Stimulated activated CD8-positive, alpha-beta memory T cell treated with anti-CD3 and anti-CD28 coated beads, Interleukin-12 subunit alpha, Interleukin-12 subunit beta, amount 100 ng/mL, for 24 hours (primary cell): ENCODE data around the gene LTN1.
"Not testable (repeated sequence)": the region's sequence is repeated elsewhere in the genome, so short reads cannot be mapped to it uniquely, and the experiment has no call there.

Source experiments
- DNase-seq: peaks from one replicate; pipeline ENCODE4 v3.0.0-alpha.2; 2020; ENCODE audit errors: extremely low read depth

LTN1 gene

DNA sequence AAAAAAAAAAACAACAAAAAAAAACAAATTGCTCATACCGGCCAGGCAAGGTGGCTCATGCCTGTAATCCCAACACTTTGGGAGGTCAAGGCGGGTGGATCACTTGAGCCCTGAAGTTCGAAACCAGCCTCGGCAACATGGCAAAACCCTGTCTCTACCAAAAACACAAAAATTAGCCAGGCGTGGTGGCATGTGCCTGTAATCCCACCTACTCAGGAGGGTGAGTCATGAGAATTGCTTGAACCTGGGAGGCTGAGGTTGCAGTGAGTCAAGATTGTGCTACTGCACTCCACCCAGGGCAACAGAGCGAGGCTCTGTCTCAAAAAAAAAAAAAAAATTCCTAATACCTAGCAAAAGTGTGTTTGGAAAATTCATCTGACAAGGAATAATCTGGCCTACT, 4.5 kb downstream of the LTN1 start:
- not testable (repeated sequence) for DNase-seq

DNA sequence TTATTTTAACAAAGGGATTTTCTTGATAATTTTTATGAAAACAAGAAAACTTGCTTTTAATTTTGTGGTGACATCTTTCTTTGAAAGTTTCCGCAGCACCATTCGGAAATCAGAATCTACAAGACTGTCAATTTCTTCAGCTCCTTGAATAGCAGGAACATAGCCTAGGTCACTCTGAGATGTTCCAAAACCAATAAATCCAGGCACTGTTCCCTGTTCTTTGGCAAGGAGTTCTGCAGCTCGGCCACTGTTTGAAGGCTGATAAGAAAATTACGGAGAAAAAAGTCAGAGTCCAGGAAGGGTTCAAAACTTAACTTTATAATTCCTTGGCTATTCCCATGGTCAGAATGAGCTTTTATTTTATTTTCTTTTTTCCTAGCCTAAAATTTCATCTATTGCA, 6.0 kb downstream of the LTN1 start:
- no peak for DNase-seq

DNA sequence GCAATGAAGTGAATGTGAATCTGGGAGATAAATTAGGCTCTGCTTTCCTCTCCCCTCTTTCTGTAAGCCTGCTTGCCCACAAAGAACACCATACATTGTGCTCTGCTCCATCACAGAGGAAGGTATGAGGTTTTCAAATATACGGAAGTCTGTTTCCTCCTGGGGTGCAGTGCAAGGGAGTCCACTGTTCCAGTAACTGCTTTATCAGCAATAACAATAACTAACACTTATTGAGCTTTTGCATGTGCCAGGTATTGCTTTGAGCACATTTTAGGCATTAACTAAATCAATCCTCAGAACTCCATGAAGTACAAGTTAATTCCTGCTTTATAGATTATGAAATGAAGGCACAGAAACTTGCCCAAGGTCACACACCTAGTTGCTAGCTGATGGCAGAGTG, 10.0 kb downstream of the LTN1 start:
- DNase-seq = no peak

DNA sequence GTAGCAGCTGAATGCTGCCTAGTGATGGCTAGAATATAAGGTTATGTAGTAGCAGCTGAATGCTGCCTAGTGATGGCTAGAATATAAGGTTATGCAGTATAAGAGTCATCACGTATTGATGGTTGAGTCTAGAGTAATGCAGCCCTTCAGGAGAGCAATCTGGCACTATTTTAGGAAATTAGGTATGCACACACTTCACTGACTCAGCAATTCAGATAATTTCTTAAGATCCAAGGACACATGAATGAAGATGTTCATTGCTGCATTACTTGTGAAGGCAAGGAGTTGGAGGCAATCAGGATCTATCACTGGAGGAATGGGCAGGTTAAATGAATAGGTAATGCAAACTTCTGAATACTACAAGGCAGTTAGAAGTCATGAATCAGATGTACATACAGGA, 13.6 kb downstream of the LTN1 start:
- DNase-seq = no peak

DNA sequence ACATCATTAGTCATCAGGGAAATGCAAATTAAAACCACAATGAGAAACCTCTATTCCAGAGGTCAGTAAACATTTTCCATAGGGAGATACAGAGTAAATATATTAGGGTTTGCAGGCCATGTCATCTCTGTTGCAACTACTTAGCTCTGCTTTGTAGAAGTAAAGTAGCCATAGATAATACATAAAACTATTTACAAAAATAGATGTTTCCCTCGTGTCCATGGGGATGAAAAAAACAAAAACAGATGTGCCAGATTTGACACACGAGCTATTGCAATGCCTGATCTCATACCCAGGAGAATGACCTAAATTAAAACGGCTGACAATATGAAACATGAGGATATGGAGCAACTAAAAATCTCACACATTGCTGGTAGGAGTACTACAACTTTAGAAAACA, 17.3 kb downstream of the LTN1 start:
- DNase-seq = no peak

DNA sequence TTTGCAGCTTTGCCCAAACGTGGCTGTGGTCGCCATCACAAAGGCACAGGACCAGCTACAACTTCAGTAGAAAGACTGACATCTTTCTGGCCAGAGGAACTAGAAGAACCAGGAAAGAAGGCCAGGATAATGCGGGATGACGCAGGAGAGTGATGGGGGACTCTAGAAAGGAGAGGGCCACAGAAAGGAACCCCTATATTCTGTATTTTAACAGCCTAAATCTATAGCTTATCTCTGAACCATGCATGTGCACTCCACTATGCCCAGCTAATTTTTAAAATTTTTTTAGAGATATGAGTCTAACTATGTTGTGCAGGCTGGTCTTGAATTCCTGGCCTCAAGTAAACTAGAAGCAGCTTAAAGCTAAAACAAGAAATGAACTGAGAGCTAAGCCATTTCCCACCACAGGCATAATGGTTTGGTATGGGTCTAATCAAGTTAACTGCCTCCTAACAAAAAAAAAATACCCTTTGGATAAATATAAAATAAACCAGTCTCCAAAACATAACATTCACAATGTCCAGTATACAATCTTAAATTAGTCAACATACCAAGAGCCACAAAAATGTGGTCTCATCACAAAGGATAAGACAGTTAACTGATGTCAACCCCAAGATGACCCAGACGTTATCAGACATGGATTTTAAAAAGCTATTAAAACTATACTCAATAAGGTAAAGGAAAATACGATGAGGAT, 18.0 kb downstream of the LTN1 start:
- DNase-seq = no peak

DNA sequence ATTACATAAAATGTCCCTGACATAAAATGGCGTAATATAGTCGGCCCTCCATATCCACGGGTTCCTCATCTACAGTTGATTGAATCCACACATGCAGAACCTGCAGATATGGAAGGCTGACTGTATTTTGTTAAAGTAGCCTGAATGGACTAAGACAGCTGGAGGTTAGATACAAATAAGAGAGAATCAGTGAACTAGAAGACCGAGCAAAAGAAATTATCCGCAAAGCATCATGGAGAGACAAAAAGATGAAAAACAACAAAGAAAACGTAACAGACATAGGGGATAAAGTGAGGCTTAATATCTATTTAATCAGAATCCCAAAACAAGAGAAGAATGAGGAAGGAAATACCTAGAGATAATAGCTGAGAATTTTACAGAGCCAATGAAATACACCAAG, 20.3 kb downstream of the LTN1 start:
- no peak for DNase-seq

DNA sequence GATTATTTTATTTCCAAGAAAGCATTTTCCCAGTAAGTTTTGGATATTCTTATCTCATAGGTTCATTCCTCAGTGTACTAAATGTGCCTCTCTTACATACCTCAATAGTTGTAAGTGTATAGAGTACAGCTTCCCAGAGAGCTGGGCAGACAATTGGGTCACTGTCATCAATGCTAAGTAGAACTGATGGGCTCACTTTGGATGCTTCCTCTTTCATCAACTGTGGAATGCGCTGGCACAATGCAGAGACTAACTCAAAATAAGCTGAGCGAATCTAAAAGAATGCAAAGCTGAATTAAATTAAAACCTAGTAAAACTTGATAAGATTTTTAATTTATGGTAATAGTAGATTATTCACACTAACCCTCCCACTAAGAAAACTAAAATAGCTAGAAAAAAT, 21.5 kb downstream of the LTN1 start:
- DNase-seq = no peak

DNA sequence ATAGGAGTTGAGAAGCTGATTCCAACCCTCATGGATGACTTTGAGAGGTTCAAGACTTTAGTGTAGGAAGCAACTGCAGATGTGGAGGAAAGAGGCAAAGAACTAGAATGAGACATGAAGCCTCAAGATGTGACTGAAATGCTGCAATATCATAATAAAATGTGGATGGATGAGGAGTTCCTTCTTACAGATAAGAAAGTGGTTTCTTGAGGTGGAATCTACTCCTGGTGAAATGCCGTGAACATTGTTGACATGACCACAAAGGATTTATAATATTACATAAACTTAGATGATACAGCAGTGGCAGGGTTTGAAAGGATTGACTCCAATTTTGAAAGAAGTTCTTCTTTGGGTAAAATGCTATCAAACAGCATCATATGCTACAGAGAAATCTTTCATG, 28.8 kb downstream of the LTN1 start:
- no peak for DNase-seq

DNA sequence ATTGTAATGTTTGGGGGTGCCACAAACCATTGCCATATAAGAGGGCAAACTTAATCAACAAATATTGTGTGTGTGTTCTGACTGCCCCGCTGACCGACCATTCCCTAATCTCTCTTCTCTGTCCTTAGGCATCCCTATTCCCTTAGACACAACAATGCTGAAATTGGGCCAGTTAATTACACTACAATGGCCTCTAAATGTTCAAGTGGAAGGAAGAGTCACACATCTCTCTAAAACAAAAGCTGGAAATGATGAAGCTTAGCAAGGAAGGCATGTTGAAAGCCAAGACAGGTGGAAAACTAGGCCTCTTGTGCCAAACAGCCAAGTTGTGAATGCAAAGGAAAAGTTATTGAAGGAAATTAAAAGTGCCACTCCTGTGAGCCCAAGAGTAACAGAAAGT, 30.2 kb downstream of the LTN1 start:
- no peak for DNase-seq

DNA sequence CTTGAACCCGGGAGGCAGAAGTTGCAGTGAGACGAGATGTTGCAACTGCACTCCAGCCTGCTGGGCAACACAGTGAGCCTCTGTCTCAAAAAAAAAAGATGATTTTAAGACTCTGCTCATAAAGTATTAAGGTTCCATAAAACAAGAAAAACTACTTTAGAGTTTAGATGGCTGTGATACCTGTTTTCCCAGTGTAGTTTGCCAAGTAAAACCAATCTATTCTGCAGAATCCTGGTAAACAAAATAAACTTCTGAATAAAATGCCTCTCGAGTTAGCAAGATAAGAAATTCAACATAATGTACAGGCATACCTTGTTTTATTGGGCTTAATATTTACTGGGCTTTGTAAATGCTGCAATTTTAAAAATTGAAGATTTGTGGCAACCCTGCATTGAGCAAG, 30.8 kb downstream of the LTN1 start:
- DNase-seq = no peak

DNA sequence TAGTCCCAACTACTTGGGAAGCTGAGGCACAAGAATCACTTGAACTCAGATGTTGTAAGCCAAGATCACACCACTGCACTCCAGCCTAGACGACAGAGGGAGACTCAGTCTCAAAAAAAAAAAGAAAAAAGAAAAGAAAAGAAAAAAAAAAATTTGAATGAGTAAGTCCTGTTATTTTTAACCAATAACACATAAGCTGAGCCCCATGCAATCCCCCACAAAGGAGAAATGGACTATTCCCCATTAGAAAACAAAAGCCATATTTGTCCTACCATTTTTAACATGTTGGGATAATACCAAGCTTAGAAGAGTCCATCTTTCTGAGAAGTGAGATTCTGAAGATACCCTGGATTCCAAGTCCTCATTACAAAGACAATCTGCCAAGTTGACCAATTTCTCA, 32.4 kb downstream of the LTN1 start:
- no peak for DNase-seq

DNA sequence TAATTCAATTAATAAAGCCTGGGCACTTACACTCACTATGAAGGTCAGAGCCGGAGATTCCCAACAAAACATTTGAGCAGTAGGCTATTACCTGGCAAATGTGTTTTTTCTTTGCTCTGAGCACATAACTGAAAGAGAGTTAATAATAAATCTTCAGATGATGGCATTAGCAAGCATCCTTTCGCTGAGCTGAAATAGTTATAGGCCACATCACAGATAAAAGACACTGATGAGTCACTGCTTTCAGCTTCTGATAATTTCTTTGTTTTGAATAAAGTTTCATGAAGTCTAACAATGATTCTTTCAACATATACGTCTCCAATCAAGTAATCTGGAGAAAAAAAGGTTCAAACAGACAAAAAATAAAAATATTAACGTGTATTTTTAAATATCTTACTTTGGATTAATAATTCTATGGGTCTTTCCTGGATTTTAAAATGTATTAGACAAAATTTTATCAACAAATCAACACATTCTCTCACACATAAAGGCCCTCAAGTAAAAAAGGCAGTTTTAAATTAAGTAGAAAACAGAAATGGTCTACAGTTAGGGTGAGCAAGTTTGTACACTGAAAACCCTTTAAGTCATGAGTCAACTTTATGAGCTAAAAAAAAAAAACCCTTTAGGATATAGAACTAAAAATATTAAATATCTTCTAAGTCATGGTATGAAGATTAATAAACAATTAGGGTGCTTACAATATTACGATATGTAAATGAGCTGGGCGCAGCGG, 33.1 kb downstream of the LTN1 start:
- no peak for DNase-seq

DNA sequence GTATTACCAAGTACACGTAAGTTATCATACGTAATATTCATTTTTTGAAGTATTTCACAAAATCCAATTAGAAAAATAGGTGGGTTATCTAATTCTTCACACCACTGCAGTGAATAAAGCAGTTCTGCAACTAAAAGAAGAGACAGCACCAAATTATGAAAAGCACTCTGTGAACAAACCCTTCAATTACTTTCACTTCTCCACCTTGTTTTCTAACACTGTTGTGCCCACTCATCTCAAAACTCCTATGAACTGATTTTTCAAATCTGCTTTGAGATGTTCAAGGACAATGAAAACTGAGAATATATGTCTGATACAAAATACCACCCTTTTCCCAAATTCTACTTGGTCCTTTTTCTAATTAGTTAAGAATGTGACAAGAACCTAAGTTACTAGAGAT, 39.4 kb downstream of the LTN1 start:
- DNase-seq = no peak

DNA sequence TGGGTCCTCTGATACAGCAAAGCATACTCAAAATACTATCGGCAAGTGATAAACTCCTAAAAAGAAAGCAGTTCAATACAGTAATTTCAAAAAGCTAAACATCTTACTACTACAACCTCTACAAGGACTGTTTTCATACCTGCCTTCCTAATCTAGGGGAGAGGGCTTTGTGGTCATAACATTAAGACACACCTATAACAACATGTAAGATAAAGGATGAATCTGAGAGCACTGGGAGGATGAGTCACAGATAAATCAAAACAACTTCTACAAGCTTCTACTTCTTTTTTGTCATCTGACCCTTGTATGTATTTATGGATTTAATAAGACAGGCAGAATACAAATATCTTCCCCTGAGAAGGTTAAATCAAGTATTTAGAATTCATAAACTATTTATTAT, 40.0 kb downstream of the LTN1 start:
- DNase-seq = no peak

DNA sequence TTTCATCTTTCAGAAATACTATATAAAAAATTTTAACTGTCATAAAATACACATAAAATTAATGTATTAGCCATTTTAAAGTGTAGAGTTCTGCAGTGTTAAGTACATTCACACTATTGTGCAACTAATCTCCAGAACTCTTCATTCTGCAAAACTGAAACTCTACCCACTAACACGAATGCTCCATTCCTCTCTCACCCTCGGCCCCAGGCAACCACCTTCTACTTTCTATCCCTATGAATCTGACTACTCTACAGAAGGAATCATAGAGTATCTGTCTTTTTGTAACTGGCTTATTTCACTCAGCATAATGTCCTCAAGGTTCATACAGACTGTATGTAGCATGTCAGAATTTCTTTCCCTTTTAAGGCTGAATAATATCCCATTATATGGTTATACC, 43.4 kb downstream of the LTN1 start:
- DNase-seq = no peak

DNA sequence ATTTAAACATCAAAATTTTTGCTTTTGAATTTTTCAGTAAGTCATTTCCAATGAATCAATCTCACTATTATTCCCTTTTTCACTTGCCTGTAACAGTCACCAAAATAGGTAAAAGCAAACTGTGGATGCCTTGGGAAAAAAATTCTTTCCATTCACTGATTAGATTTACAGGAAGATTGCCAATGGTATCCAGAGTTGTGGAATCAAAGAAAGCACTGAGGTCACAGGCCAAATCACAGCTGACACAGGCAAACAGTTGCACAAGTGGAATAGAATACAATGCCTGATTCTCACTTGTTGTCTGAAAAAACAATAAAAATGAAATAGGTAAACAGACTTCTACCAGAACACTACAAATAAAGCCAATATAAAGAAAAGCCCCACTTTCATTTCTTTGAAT, 48.4 kb downstream of the LTN1 start:
- DNase-seq = no peak

DNA sequence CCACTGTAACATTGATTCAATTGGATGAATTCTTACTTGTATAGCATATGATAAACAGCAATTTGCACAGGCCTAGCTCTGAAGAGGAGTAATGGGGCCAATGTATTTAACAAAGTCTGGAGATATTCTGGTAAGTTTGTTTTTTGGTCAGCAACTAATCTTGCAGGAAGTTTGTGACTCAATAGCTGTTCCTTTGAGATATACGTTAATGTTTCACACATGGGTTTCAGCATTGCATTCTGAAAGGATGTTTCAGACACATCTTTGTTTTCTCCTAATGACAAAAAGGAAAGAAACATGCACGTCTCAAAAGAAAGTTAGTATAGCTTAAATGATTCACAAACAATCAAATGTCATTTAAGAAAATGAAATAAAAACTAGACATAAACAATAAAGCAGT, 49.0 kb downstream of the LTN1 start:
- no peak for DNase-seq

DNA sequence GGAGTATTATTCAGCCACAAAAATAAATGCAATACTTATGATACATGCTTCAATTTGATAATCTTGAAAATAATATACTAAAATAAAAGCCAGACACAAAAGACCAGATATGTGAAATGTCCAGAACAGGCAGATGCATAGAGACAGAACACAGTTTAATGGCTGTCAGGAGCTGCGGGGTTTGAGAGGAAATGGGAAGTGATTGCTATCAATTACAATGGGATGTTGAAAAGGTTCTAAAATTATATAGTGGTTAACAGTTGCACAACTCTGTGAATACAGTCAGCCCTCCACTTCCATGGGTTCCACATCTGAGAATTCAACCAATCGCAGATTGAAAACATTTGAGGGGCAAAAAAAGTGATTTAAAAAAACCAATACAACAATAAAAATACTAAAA, 54.0 kb downstream of the LTN1 start:
- DNase-seq = no peak

DNA sequence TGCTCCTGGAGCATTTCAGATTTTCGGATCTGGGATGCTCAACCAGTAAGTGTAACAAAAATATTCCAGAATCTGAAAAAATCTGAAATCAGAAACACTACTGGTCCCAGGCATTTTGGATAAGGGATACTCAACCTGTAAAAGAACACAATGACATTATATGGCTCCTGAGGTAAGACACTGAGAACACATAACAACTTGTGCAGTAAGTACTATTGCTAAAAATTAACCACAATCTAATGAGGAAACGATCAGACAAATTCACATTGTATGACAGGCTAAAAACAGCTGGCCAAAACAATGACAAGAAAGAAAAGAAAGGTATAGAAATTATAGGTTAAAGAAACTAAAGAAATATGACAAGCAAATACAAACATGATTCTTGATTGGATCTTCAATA, 54.9 kb downstream of the LTN1 start:
- no peak for DNase-seq

DNA sequence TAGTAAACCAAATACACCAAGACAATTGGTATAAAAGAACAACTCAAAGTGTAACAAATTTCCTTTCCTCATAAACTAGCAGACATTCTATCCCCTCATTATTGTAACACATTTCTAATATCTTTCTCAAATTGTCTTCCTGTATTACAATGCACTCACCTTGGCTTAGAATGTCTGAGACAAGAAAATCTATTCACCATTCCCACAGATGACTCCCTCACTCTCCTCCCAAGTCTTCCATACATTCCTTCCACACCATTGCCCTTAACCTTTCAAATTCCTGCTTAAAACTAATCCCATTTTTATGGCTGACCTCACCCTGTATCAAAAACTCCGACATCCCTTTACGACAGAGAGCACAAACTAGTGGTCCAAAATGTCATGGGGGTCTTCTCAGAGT, 56.0 kb downstream of the LTN1 start:
- DNase-seq = no peak

DNA sequence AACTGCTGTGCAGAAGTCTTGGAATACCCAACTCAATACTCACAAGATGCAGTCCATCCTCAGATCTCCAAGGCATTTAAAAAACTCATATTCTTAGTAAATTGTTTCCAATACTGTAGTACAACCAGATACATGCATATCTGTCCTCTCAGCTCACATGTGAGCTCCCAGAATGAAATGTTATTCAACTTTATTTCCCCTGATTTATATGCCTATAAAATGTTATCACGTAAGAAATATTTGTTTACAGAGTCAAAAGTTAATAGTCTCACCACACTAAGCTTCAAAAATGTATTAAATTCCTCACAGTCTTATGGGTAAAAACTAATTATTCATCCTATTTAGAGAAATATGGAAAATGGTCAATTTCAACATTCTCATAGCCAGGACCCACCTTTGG, 56.6 kb downstream of the LTN1 start:
- DNase-seq = no peak

DNA sequence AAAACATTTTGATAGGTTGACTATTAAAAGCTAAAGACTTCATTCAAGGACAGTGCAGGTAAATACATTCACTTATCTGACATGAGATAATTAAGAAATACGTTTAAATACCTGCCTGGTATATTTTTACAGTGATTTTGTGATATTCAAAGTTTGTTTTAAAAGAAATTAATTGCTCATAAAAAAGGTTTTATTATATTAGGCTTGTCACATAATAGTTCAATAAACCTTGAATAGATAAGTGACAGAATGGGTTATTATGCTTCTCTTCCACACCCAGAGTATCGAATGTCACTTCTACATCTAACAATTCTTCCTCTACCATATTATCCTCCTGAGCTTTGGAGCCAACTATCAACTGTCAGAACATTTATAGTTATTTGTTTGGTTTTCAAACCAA, 60.0 kb downstream of the LTN1 start:
- no peak for DNase-seq
